Left ventricle myocardium inferior (tissue), 1 donor: ENCODE data around the gene SMPD2. TPM values are rescaled to one million over a fixed set of nuclear protein-coding genes. Genes with fewer than 3 reads are reported as not detected.
"Not testable (repeated sequence)": the region's sequence is repeated elsewhere in the genome, so short reads cannot be mapped to it uniquely, and the experiment has no call there.

ENCODE experiments used
- DNase-seq: peaks from one replicate; pipeline ENCODE4 v3.0.0-alpha.2; 2020
- H3K27ac ChIP-seq: fragments of 200-600 bp; replicated peaks from 2 replicates; pipeline ENCODE4 v1.8.0; 2021
- H3K27me3 ChIP-seq: fragments of 200-600 bp; 2 replicates; pipeline ENCODE4 v1.8.0; 2021; ENCODE audit warnings: low read depth
- H3K36me3 ChIP-seq: fragments of 200-600 bp; 2 replicates; pipeline ENCODE4 v1.8.0; 2021
- H3K4me1 ChIP-seq: fragments of 200-600 bp; 2 replicates; pipeline ENCODE4 v1.8.0; 2021
- H3K4me3 ChIP-seq: fragments of 200-600 bp; 2 replicates; pipeline ENCODE4 v1.8.0; 2021; ENCODE audit warnings: mild to moderate bottlenecking, moderate library complexity
- H3K9me3 ChIP-seq: fragments of 200-600 bp; replicated peaks from 2 replicates; pipeline ENCODE4 v1.8.0; 2021
- intact Hi-C: fragments of 100-400 bp; cut with micrococcal nuclease; formaldehyde crosslinking; loops from one replicate; pipeline ENCODE4 v1.11.0; 2022
- total RNA-seq: library from RNA; stranded (reverse); fragmentation: NEBNext Ultra II Directional; extraction: Animal tissue kit (Norgen Biotek cat#: 25700); gene quantifications from one replicate; pipeline ENCODE4 v1.2.1, GENCODE V29; 2021
- TF ChIP-seq, protein P1 (sequence below): fragments of 200-600 bp; IDR thresholded peaks from 2 replicates; pipeline ENCODE4 v1.8.0; 2021; ENCODE audit warnings: antibody characterized with exemption, mild to moderate bottlenecking, borderline replicate concordance
- donor health status: DM: no; HTN: yes; CAD: no; lungs with severe emphysema.

SMPD2 gene
- total RNA-seq, 1 donor from 2014 or later, result 3.5 TPM

DNA sequence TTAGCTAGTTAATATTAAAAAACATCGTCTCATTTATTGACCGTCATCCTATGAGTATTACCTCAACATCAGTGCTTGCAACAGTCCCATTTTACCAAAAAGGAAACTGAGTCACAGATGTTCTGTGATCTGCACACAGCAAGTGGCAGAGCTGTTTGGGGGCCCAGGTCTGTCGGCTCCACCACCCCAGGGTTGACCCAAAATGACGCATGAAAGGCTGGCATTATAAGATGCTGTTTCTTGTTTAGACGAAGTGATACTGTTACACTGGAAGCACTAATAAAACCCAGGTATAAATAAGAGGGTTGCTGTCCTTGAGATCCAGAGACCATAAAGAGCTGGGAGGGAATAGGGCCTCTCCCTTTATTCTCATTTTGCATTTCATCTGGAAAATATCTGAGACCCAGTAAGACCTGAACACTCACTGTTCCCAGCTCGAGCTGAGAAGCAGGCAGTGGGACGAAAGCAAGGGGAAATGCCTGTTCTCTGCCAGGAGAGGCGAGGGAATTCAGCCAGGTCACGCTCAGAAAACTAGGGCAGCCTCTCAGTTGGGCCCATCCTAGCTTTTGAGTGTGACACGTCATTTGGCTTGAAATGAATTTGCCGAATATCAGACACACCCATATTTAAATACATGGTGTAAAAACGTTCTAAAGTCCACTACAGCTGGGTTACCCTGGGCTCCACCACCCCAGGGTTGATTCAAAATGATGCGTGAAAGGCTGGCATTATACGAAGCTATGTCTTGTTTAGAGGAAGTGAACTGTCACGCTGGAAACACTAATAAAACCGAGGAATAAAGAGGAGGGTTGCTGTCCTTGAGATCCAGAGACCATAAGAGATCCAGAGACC is 16.4 kb downstream of the SMPD2 start:
- Histone ChIP-seq H3K27me3 (no peaks in the 10 kb centered on the region), H3K4me1 (peaks cover 45% of the 10 kb centered on the region), H3K36me3 (peaks cover 11% of the 10 kb centered on the region), H3K4me3 (peak overlapping the region; percentile 84), H3K9me3 (peaks cover 3% of the 10 kb centered on the region), H3K27ac (peak overlapping the region; percentile 78)
- peak; percentile 70 for DNase-seq
- TF ChIP-seq, protein P1, sequence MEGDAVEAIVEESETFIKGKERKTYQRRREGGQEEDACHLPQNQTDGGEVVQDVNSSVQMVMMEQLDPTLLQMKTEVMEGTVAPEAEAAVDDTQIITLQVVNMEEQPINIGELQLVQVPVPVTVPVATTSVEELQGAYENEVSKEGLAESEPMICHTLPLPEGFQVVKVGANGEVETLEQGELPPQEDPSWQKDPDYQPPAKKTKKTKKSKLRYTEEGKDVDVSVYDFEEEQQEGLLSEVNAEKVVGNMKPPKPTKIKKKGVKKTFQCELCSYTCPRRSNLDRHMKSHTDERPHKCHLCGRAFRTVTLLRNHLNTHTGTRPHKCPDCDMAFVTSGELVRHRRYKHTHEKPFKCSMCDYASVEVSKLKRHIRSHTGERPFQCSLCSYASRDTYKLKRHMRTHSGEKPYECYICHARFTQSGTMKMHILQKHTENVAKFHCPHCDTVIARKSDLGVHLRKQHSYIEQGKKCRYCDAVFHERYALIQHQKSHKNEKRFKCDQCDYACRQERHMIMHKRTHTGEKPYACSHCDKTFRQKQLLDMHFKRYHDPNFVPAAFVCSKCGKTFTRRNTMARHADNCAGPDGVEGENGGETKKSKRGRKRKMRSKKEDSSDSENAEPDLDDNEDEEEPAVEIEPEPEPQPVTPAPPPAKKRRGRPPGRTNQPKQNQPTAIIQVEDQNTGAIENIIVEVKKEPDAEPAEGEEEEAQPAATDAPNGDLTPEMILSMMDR, result no peak
- intact Hi-C loops, result no loop called here

DNA sequence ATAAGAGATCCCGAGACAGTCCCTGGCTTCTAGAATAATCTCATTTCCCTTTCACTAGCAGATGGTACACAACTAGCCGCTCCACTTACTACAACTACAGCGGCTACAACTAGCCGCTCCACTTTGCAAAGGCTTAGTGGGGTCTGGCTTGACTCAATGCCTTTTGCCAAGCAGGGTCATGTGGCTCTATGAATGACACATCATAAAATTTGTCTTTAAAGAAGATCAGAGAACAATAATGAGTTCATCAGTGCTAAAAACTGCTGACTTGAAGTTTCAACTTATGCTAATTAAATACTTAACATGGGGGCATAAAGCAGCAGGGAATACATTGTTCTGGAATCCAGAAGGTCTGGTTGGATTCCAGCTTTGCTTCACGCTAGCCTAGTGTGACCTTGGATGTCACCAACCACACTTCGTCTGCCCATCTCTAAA is 17.1 kb downstream of the SMPD2 start:
- DNase-seq, result no peak
- Histone ChIP-seq H3K4me1 (peaks cover 45% of the 10 kb centered on the region), H3K27ac (peak overlapping the region; percentile 78), H3K4me3 (no peak overlapping the region), H3K27me3 (no peaks in the 10 kb centered on the region), H3K36me3 (peaks cover 17% of the 10 kb centered on the region), H3K9me3 (peaks cover 3% of the 10 kb centered on the region)
- intact Hi-C loops, result no loop called here
- TF ChIP-seq, protein P1, result no peak

DNA sequence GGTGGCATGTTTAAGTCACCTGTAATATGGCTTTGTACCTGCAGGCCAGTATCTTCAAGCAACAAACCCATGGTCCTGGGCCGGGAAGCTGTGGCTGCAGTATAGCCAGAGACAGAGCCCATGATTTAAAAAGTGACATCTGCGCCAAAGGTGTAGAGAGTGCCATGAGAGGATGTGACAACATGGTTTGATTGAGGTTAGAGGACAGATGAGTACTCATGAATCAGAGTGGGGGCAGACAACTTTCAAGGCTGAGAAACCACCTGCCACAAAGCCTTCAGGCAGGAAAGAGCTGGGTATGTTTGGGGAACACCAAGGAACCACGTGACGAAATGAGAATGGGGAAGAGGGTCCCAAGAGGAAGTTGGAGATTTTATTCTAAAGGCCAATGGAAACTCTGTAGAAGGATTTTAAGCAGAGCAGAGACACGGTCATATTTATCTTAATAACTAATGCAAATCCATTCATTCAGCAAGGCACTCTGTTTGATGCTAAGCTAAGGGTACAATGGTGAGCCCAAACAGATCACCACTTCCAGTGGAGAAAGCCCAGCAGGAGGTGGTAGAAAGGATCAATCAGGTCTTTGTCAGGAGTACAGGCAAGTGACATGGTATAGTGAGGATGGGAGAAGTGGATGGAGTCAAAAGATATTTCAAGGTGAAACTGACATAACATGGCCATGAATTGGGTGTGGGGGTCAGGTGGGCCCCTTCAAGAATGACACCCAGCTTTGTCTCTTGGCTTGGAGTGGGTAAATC is 18.4 kb downstream of the SMPD2 start:
- H3K36me3 ChIP-seq, result peaks cover 25% of the 10 kb centered on the region
- H3K27me3 ChIP-seq, result no peaks in the 10 kb centered on the region
- no peak overlapping the region for H3K4me3 ChIP-seq
- H3K9me3 ChIP-seq, result peaks cover 3% of the 10 kb centered on the region
- H3K4me1 ChIP-seq, result peaks cover 40% of the 10 kb centered on the region
- no peak for DNase-seq
- TF ChIP-seq, protein P1, result no peak
- H3K27ac ChIP-seq, result no peak overlapping the region
- intact Hi-C loops, result no loop called here

DNA sequence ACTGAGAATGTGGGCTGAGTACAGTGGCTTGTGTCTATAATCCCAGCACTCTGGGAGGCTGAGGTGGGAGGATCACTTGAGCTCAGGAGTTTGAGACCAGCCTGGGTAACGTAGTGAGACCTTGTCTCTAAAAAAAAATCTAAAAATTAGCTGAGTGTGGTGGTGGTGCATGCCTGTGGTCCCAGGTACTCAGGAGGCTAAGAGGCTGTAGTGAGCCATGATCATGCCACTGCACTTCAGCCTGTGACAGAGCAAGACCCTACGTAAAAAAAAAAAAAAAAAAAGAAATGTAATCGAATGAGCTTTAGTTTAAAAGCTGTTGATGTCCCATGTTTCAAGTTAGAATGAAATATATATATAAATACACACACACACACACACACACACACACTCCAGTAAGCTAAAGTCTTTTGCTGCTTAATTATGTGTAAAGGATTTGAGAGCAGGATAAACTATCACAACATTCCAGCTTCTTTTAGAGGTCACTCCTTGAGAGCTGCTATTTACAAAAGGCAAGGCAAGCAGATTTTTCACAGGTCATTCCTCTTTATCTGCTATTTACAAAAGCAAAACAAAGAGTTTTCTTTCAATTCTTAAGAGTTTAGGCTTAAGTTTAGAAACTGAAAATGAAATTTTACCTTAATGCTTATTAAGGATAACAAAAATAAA is 19.8 kb downstream of the SMPD2 start:
- Histone ChIP-seq H3K27ac (no peak overlapping the region), H3K4me1 (peaks cover 27% of the 10 kb centered on the region), H3K27me3 (no peaks in the 10 kb centered on the region), H3K36me3 (peaks cover 34% of the 10 kb centered on the region), H3K9me3 (peaks cover 3% of the 10 kb centered on the region), H3K4me3 (no peak overlapping the region)
- DNase-seq, result no peak
- TF ChIP-seq, protein P1, result no peak
- intact Hi-C loops, result no loop called here

DNA sequence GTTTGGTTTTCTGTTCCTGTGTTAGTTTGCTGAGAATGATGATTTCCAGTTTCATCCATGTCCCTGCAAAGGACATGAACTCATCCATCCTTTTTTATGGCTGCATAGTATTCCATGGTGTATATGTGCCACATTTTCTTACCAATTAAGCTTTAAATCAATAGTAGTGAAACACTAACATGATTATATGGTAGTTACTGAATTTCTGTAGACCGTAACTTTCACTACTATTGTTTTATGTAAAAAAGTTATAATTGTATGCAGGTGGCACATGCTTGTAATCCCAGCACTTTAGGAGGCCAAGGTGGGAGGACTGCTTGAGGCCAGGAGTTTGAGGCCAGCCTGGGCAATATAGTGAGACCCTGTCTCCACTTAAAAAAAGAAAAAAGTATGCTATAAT is 20.7 kb downstream of the SMPD2 start:
- DNase-seq, H3K27me3 ChIP-seq, intact Hi-C loops, H3K4me3 ChIP-seq, H3K27ac ChIP-seq, H3K9me3 ChIP-seq: not testable (repeated sequence)
- Histone ChIP-seq H3K36me3 (peaks cover 43% of the 10 kb centered on the region), H3K4me1 (peaks cover 27% of the 10 kb centered on the region)
